ENCODE results near the gene CSTPP1. TPM values are rescaled to one million over a fixed set of nuclear protein-coding genes. Genes with fewer than 3 reads are reported as not detected.

Gene CSTPP1
- total RNA-seq, 1 donor from 2014 or later, result 32.8 TPM

DNA sequence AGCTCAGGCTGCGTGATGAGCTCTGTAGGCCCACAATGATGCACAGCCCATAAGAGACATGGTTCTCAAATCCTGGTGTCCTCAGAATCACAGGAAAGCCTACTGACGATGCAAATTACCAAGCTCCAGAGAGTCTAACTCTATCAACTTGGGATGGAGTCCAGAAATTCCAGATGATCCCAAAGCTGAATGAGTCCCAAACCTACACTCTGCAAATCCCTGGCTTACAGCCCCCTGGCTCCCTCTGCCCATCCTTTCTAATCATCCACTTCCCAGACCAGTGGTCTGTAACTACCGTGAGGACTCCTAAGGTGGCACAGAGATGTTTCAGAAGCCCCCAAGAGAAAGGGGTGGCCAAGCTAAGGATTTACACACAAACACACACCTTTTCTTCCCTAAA lies 226.6 kb downstream of the CSTPP1 start:
- Histone ChIP-seq H3K4me3 (no peak overlapping the region), H3K9me3 (no peaks in the 10 kb centered on the region), H3K27ac (no peak overlapping the region), H3K27me3 (ENCODE audit: low read depth) (no peaks in the 10 kb centered on the region), H3K4me1 (no peaks in the 10 kb centered on the region), H3K36me3 (peaks cover 58% of the 10 kb centered on the region)
- DNase-seq (no peak), ATAC-seq (no peak)
- TF ChIP-seq, protein P1, sequence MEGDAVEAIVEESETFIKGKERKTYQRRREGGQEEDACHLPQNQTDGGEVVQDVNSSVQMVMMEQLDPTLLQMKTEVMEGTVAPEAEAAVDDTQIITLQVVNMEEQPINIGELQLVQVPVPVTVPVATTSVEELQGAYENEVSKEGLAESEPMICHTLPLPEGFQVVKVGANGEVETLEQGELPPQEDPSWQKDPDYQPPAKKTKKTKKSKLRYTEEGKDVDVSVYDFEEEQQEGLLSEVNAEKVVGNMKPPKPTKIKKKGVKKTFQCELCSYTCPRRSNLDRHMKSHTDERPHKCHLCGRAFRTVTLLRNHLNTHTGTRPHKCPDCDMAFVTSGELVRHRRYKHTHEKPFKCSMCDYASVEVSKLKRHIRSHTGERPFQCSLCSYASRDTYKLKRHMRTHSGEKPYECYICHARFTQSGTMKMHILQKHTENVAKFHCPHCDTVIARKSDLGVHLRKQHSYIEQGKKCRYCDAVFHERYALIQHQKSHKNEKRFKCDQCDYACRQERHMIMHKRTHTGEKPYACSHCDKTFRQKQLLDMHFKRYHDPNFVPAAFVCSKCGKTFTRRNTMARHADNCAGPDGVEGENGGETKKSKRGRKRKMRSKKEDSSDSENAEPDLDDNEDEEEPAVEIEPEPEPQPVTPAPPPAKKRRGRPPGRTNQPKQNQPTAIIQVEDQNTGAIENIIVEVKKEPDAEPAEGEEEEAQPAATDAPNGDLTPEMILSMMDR (IDR thresholded peaks at IDR 0.05), result no peak
- intact Hi-C loops (cut with DNase I), result no loop called here

DNA sequence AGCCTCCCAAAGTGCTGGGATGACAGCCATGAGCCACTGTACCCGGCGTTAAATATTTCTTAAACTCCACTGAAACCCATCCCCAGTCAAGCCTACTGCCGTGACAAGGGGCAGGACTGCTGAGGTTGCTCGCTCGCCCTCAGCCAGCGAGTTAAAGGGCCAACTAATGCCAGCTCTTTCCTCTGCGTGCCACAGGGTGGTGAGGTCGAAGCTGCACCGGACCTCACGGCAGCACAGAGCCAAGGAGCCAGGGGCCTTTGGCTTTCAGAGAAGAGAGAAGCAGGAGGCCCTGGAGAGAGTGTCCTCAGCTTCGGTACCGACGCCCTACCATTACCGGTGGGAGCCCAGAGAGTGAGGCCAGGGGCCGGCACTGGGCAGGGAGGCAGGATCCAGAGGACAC lies 227.3 kb downstream of the CSTPP1 start:
- TF ChIP-seq, protein P1 (IDR thresholded peaks at IDR 0.05), result no peak
- no peak overlapping the region for H3K27ac ChIP-seq
- ATAC-seq (no peak), DNase-seq (no peak)
- H3K4me3 ChIP-seq, result no peak overlapping the region
- H3K27me3 ChIP-seq (ENCODE audit: low read depth), result no peaks in the 10 kb centered on the region
- H3K9me3 ChIP-seq, result no peaks in the 10 kb centered on the region
- no peaks in the 10 kb centered on the region for H3K4me1 ChIP-seq
- peaks cover 61% of the 10 kb centered on the region for H3K36me3 ChIP-seq
- intact Hi-C loops (cut with DNase I), result no loop called here

DNA sequence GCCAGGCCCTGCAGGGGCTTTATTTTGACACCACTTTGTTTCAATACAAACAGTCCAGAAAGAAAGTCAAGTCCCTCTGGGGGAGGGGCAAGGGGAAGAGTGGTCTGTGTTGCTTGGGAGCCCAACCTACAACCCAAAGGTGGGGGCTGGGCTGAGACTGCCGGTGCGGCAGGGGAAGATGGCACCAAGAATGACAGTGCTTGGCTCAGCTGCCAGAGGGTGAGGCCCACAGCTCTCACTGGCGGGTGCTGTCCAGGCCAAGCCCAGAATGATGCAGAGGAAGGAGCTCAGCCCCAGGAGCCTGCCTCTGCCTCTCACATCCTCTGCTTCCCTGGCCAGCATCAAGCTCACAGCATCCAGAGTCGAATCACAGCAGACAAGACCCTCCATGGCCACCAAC lies 227.8 kb downstream of the CSTPP1 start:
- DNase-seq (no peak), ATAC-seq (no peak)
- H3K27ac ChIP-seq, result no peak overlapping the region
- TF ChIP-seq, protein P1 (IDR thresholded peaks at IDR 0.05), result no peak
- no peaks in the 10 kb centered on the region for H3K4me1 ChIP-seq
- no peaks in the 10 kb centered on the region for H3K27me3 ChIP-seq (ENCODE audit: low read depth)
- peaks cover 65% of the 10 kb centered on the region for H3K36me3 ChIP-seq
- H3K4me3 ChIP-seq, result no peak overlapping the region
- no peaks in the 10 kb centered on the region for H3K9me3 ChIP-seq
- intact Hi-C loops (cut with DNase I), result no loop called here

DNA sequence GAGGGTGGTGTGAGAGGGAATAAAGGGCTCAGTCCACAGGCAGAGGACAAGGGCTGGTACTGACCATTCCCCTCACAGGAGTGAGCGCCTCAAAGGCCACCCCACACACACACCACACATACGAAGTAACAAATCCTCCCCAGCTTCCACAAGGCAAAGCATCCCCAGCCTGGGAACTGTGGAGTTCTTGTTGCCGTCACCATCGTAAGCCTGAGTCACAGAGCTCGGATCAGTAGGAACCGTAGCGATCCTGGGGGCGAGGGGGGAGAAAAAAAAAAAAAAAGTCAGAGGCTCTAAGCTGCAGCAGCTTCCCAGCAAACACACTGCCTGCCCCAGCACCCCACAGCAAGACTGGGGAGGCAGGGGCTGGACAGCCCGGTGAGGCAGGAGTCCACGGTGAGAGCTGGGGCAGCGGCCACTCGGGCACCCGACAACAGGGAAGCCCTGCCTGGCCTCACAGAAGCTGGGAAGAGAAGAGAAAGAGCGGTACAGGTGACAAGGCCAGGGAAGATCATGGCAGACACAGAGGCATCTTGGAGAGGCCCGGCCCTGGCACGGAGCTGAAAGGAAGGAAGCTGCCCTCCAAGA lies 228.8 kb downstream of the CSTPP1 start:
- no peaks in the 10 kb centered on the region for H3K27me3 ChIP-seq (ENCODE audit: low read depth)
- H3K36me3 ChIP-seq, result peaks cover 75% of the 10 kb centered on the region
- H3K27ac ChIP-seq, result no peak overlapping the region
- H3K4me3 ChIP-seq, result no peak overlapping the region
- H3K4me1 ChIP-seq, result no peaks in the 10 kb centered on the region
- no peak for ATAC-seq
- no peaks in the 10 kb centered on the region for H3K9me3 ChIP-seq
- intact Hi-C loops (cut with DNase I), result no loop called here
- no peak for DNase-seq
- TF ChIP-seq, protein P1 (IDR thresholded peaks at IDR 0.05), result no peak

DNA sequence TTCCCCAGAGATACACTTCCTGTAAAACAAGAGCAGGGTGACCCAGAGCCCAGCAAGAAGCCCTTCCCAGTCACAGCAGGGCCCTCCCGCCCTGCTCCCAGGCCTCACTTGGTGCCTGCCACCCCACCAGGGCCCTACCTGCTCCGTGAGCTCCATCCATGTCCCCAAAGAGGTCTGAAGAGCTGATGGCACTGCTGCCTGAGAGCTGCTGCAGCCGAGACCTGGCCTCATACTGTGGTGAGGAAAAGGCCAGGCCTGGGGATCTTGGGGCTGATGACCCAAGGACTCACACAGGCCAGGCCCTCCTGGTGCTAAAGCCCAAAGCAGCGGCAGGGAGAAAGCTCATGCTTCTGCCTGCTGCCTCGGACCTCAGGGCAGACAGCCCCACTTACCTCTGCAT lies 229.8 kb downstream of the CSTPP1 start:
- Histone ChIP-seq H3K27me3 (ENCODE audit: low read depth) (no peaks in the 10 kb centered on the region), H3K27ac (no peak overlapping the region), H3K36me3 (peaks cover 85% of the 10 kb centered on the region), H3K4me1 (no peaks in the 10 kb centered on the region), H3K9me3 (no peaks in the 10 kb centered on the region), H3K4me3 (no peak overlapping the region)
- ATAC-seq (no peak), DNase-seq (no peak)
- TF ChIP-seq, protein P1 (IDR thresholded peaks at IDR 0.05), result no peak
- intact Hi-C loops (cut with DNase I), result no loop called here

Data from lower lobe of right lung (tissue), 2 donors.